Adrenal gland (tissue), 5 donors: Measurements from ENCODE around the gene CRACR2A.

ENCODE experiments used
- CTCF ChIP-seq, 6 experiments: fragments of 450-650 bp in 4 of 6; fragments of 200-600 bp in 2 of 6; sonication (generic) in 1 of 6; IDR thresholded peaks; 1 replicate in 5 of 6; 2 replicates in 1 of 6; pipeline versions ENCODE4 v1.5.1 to v1.8.0; 2016 to 2021; ENCODE audit warnings: antibody characterized with exemption in 6 of 6, mild to moderate bottlenecking in 2 of 6, moderate library complexity in 1 of 6
- POLR2A ChIP-seq, 2 donors: fragments of 450-650 bp; IDR thresholded peaks; one replicate each; pipeline ENCODE4 v1.6.1; 2017; ENCODE audit warnings: antibody characterized with exemption in 2 of 2, mild to moderate bottlenecking in 2 of 2, moderate library complexity in 1 of 2
- donor health status: DM: no; HTN: no; CAD: no.

GRCh38 chr12:3759878-3760277 lies 7.0 kb upstream of the CRACR2A start:
- TF ChIP-seq CTCF (IDR thresholded peaks at IDR 0.05) (no peak), POLR2A (IDR thresholded peaks at IDR 0.05) (no peak)
